SK-N-SH (cell line): ENCODE data around the gene FXYD5. TPM values are rescaled to one million over a fixed set of nuclear protein-coding genes. Genes with fewer than 3 reads are reported as not detected.

Source experiments
- CTCF ChIA-PET: fragments of 300-600, 350-600 bp; formaldehyde crosslinking; extraction: SDS; loops from one replicate; lab custom pipeline; 2021; lab: Yijun Ruan, JAX
- POLR2A ChIA-PET: fragments of 350-600 bp; sonication (Branson Sonifier 250); formaldehyde crosslinking; extraction: SDS; loops from one replicate; lab custom pipeline; 2020; ENCODE audit warnings: antibody characterized with exemption, inconsistent platforms; lab: Yijun Ruan, JAX
- DNase-seq: peaks from one replicate; pipeline ENCODE4 v3.0.0; 2012
- H2AFZ ChIP-seq: fragments of 200-600 bp; sonication (generic); 2 replicates; pipeline ENCODE4 v1.8.1; 2016; ENCODE audit warnings: antibody characterized with exemption, mild to moderate bottlenecking, low read depth
- H3F3A ChIP-seq: fragments of 200-600 bp; sonication (generic); replicated peaks from 2 replicates; pipeline ENCODE3; 2016; ENCODE audit warnings: antibody characterized with exemption, mild to moderate bottlenecking; ENCODE audit not compliant: insufficient read depth
- H3K27ac ChIP-seq, 2 experiments: fragments of 200-500 bp in 1 of 2; fragments of 200-600 bp in 1 of 2; sonication (Bioruptor generic) in 1 of 2; sonication (generic), shearing (Covaris generic) in 1 of 2; 2 replicates each; pipeline versions ENCODE4 v1.5.1 to v1.6.1; 2014 to 2016; ENCODE audit warnings: low read depth in 2 of 2, inconsistent platforms in 1 of 2, low read length in 1 of 2, mild to moderate bottlenecking in 1 of 2, mixed read lengths in 1 of 2
- H3K27me3 ChIP-seq: fragments of 200-600 bp; sonication (generic), shearing (Covaris generic); 2 replicates; pipeline ENCODE4 v1.6.1; 2016; ENCODE audit warnings: mixed run types; ENCODE audit not compliant: insufficient read depth
- H3K36me3 ChIP-seq, 2 experiments: fragments of 200-500 bp in 1 of 2; fragments of 200-600 bp in 1 of 2; sonication (Bioruptor generic) in 1 of 2; sonication (generic) in 1 of 2; replicated peaks in 1 of 2; 2 replicates each; pipeline versions ENCODE3 to v1.5.1; 2014 to 2016; ENCODE audit warnings: low read length in 1 of 2, mild to moderate bottlenecking in 1 of 2; ENCODE audit not compliant: insufficient read depth in 2 of 2, control insufficient read depth in 1 of 2
- H3K4me1 ChIP-seq, 2 experiments: fragments of 200-500 bp in 1 of 2; fragments of 200-600 bp in 1 of 2; sonication (Bioruptor generic) in 1 of 2; sonication (generic), shearing (Covaris generic) in 1 of 2; 2 replicates each; pipeline versions ENCODE4 v1.5.1 to v1.6.1; 2014 to 2016; ENCODE audit warnings: low read depth in 1 of 2, low read length in 1 of 2, mixed run types in 1 of 2; ENCODE audit not compliant: insufficient read depth in 2 of 2, control insufficient read depth in 1 of 2
- H3K4me2 ChIP-seq: fragments of 200-600 bp; sonication (generic), shearing (Covaris generic); 2 replicates; pipeline ENCODE4 v1.6.1; 2017; ENCODE audit warnings: mixed run types
- H3K4me3 ChIP-seq, 2 experiments: fragments of 200-500 bp in 1 of 2; fragments of 200-600 bp in 1 of 2; sonication (Bioruptor generic) in 1 of 2; sonication (generic), shearing (Covaris generic) in 1 of 2; 2 replicates each; pipeline versions ENCODE4 v1.5.1 to v1.8.1; 2014 to 2016; ENCODE audit warnings: low read depth in 2 of 2, inconsistent platforms in 1 of 2, low read length in 1 of 2, mild to moderate bottlenecking in 1 of 2, mixed read lengths in 1 of 2, moderate library complexity in 1 of 2
- H3K79me2 ChIP-seq: fragments of 200-600 bp; sonication (generic); 2 replicates; pipeline ENCODE4 v1.8.1; 2017; ENCODE audit warnings: mild to moderate bottlenecking; ENCODE audit not compliant: insufficient read depth
- H3K9ac ChIP-seq: fragments of 200-600 bp; sonication (generic); 2 replicates; pipeline ENCODE4 v1.6.1; 2017; ENCODE audit warnings: mixed run types
- H3K9me2 ChIP-seq: fragments of 200-600 bp; sonication (generic); 2 replicates; pipeline ENCODE4 v1.6.1; 2017; ENCODE audit warnings: mixed run types
- H3K9me3 ChIP-seq: fragments of 200-600 bp; sonication (generic); 2 replicates; pipeline ENCODE4 v1.6.1; 2017; ENCODE audit warnings: mixed run types, mild to moderate bottlenecking, moderate library complexity
- H4K20me1 ChIP-seq: fragments of 200-600 bp; sonication (generic); 2 replicates; pipeline ENCODE4 v1.6.1; 2017; ENCODE audit warnings: mild to moderate bottlenecking, mixed run types; ENCODE audit not compliant: insufficient read depth
- ELF1 ChIP-seq: IDR thresholded peaks from 2 replicates; pipeline ENCODE4 v1.4.0; 2012
- EP300 ChIP-seq, 2 experiments: IDR thresholded peaks; 2 replicates each; pipeline versions ENCODE4 v1.4.0 to v1.6.1; 2012; ENCODE audit warnings: borderline replicate concordance in 1 of 2, low read depth in 1 of 2, low read length in 1 of 2
- FOXJ3 ChIP-seq: sonication (generic); formaldehyde crosslinking; IDR thresholded peaks from 2 replicates; pipeline ENCODE4 v1.5.1; 2020; ENCODE audit warnings: mild to moderate bottlenecking, missing genetic modification reagents
- JUND ChIP-seq: IDR thresholded peaks from 2 replicates; pipeline ENCODE4 v1.4.0; 2012
- MEF2A ChIP-seq: IDR thresholded peaks from 2 replicates; pipeline ENCODE4 v1.4.0; 2012; ENCODE audit warnings: low read depth, borderline replicate concordance
- MXI1 ChIP-seq: IDR thresholded peaks from 2 replicates; pipeline ENCODE4 v1.6.1; 2012; ENCODE audit warnings: mild to moderate bottlenecking, low read depth, low read length, improper control_type of control experiment
- NFIC ChIP-seq: IDR thresholded peaks from 2 replicates; pipeline ENCODE4 v1.4.0; 2012; ENCODE audit warnings: borderline replicate concordance
- PBX3 ChIP-seq: IDR thresholded peaks from 2 replicates; pipeline ENCODE4; 2012
- SIN3A ChIP-seq: IDR thresholded peaks from 2 replicates; pipeline ENCODE4 v1.6.1; 2012; ENCODE audit warnings: low read depth, mild to moderate bottlenecking, low read length, moderate library complexity, borderline replicate concordance
- TAF1 ChIP-seq: IDR thresholded peaks from 2 replicates; pipeline ENCODE4 v1.6.1; 2012; ENCODE audit warnings: low read depth, mild to moderate bottlenecking, low read length, moderate library complexity, borderline replicate concordance
- ZBTB33 ChIP-seq: IDR thresholded peaks from 2 replicates; pipeline ENCODE4 v1.4.0; 2012; ENCODE audit warnings: low read depth, borderline replicate concordance
- WGBS: methylation state at CpG from one replicate; pipeline ENCODE4 v1.1.6; 2017; ENCODE audit warnings: low lambda C conversion rate; 5-methylcytosine and 5-hydroxymethylcytosine counted together
- polyA plus RNA-seq, 3 experiments: library from polyadenylated mRNA; depleted of rRNA; stranded (reverse); fragments of >200 nt; gene quantifications; 2 replicates each; pipeline ENCODE4 v1.2.3, GENCODE V29; 2012
- TF ChIP-seq, protein P1 (sequence below): IDR thresholded peaks from 2 replicates; pipeline ENCODE4 v1.4.0; 2012; ENCODE audit warnings: low read depth, borderline replicate concordance
- TF ChIP-seq, protein P2 (sequence below): fragments of 150-350 bp; IDR thresholded peaks from 2 replicates; pipeline ENCODE4 v1.6.1; 2016; ENCODE audit warnings: mild to moderate bottlenecking, low read depth, low read length

The FXYD5 gene
- polyA plus RNA-seq, 1 of the 3 experiments (the other 2 are of a cell fraction): 195 TPM

DNA sequence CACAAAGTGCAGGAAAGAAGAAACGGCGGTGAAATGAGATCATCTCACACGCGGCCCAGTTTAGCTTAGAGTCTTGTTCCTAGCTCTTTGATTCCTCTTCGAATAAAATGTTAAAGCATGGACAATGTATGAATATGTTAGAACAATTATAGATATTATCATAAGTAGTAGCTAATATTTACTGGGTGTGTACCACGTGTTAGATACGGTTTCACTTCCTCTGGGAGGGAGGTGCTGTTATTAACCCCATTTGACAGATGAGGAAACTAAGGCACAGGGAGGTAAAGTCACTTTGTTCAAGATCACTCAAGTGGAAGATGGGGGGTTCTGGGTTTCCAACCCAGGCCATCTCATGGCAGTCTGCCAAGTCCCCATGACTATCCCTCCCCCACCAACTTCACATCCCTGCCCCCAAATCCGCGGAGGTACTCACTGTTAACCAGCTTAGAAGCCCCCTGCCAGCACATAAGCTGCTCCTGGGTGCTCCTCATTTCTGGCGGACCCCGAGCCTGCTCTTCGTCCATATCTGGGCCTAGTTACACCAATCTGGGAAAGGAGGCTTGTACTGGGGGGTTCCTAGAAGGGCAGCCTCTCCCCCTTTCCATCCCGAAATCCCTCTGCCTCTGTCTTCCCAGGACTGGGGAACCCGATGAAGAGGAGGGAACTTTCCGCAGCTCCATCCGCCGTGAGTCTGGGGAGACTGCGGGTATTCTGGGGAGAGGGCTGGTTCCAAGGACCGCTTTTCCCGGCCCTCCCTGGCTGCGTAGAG is 12.5 kb upstream of the FXYD5 start:
- DNase-seq: no peak
- no peaks in the 10 kb centered on the region for H3K9me3 ChIP-seq
- H3K79me2 ChIP-seq: no peaks in the 10 kb centered on the region
- no peaks in the 10 kb centered on the region for H4K20me1 ChIP-seq
- H3K4me2 ChIP-seq: peak overlapping the region; percentile 73
- H3K9ac ChIP-seq: no peak overlapping the region
- 33% methylated on average over 20 of the region's 21 CpGs for WGBS
- no peaks in the 10 kb centered on the region for H3K36me3 ChIP-seq
- H3K4me3 ChIP-seq: peak overlapping the region; percentile 23 to 41; a peak in 2 of 4 replicates
- ChIA-PET POLR2A (no interaction called here), CTCF (interaction anchor here (0.7 to 5.1 kb wide), 34 partner anchors 11 to 216 kb away, joined by 3 to 59 read pairs (median 5); partner anchors contain the start of genes FFAR3, FXYD5 and USF2)
- TF ChIP-seq EP300 (IDR thresholded peaks at IDR 0.05; ENCODE audit: borderline replicate concordance in 1 of 2, low read depth in 1 of 2, low read length in 1 of 2): no peak
- TF ChIP-seq, protein P1, sequence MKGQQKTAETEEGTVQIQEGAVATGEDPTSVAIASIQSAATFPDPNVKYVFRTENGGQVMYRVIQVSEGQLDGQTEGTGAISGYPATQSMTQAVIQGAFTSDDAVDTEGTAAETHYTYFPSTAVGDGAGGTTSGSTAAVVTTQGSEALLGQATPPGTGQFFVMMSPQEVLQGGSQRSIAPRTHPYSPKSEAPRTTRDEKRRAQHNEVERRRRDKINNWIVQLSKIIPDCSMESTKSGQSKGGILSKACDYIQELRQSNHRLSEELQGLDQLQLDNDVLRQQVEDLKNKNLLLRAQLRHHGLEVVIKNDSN: no peak
- no peak for TF ChIP-seq MXI1
- no peak for TF ChIP-seq JUND
- no peak for TF ChIP-seq SIN3A
- TF ChIP-seq ZBTB33: no peak
- TF ChIP-seq ELF1: no peak
- no peak for TF ChIP-seq FOXJ3 (CRISPR knock-in tag)
- no peak for TF ChIP-seq TAF1
- TF ChIP-seq PBX3: no peak
- TF ChIP-seq, protein P2, sequence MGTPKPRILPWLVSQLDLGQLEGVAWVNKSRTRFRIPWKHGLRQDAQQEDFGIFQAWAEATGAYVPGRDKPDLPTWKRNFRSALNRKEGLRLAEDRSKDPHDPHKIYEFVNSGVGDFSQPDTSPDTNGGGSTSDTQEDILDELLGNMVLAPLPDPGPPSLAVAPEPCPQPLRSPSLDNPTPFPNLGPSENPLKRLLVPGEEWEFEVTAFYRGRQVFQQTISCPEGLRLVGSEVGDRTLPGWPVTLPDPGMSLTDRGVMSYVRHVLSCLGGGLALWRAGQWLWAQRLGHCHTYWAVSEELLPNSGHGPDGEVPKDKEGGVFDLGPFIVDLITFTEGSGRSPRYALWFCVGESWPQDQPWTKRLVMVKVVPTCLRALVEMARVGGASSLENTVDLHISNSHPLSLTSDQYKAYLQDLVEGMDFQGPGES: no peak
- TF ChIP-seq MEF2A: no peak
- no peak for TF ChIP-seq NFIC
- H3K4me1 ChIP-seq: peaks cover 0 to 25% of the 10 kb centered on the region in 2 experiments; a peak in 2 of 4 replicates
- peaks cover 40% of the 10 kb centered on the region; the same call in 1 of the 2 replicates for H3K27me3 ChIP-seq
- H3K9me2 ChIP-seq: no peaks in the 10 kb centered on the region
- H3K27ac ChIP-seq: no peak overlapping the region
- no peak overlapping the region for H2AFZ ChIP-seq
- H3F3A ChIP-seq: peaks cover 6% of the 10 kb centered on the region
